ENCODE results near the gene PPP1R11. TPM values are rescaled to one million over a fixed set of nuclear protein-coding genes. Genes with fewer than 3 reads are reported as not detected.
A peak's percentile ranks its signal among the peaks of the same experiment; 100 is the strongest.
"Not testable (repeated sequence)": the region's sequence is repeated elsewhere in the genome, so short reads cannot be mapped to it uniquely, and the experiment has no call there.

Gene PPP1R11
- total and polyA plus RNA-seq, 2 donors = 13.5 to 78.7 TPM

GRCh38 chr6:30113003-30113759 is 46.2 kb downstream of the PPP1R11 start, which contains the start of gene TRIM31:
TSS of gene TRIM31 (minus strand) at chr6:30113090. CDS start at chr6:30112805, 285 bp downstream.
- H3K27ac ChIP-seq (ENCODE audit: low read depth) = peak within 1 kb of the TSS; percentile 73
- peak within 1 kb of the TSS; percentile 37 for H3K4me3 ChIP-seq (ENCODE audit: low read depth, low read length)
- no peaks in the 10 kb centered on the region for H3K36me3 ChIP-seq (ENCODE audit: insufficient read depth)
- WGBS = 77% methylated on average over 3 of the region's 3 CpGs
- no peak for DNase-seq (ENCODE audit: extremely low spot score)
- no peaks in the 10 kb centered on the region for H3K4me1 ChIP-seq (ENCODE audit: insufficient read depth)

- DNase-seq (ENCODE audit: extremely low spot score) = no peak
- Histone ChIP-seq H3K4me1 (ENCODE audit: insufficient read depth) (no peaks in the 10 kb centered on the region), H3K4me3 (ENCODE audit: low read depth, low read length) (no peak overlapping the region), H3K36me3 (ENCODE audit: insufficient read depth) (no peaks in the 10 kb centered on the region), H3K27ac (ENCODE audit: low read depth) (peak overlapping the region; percentile 73)
- WGBS = 40% methylated on average over 1 of the region's 1 CpG
These were observed 46.8 kb downstream of the PPP1R11 start for GRCh38 chr6:30113841-30114240.

GRCh38 chr6:30116724-30117123 is 49.7 kb downstream of the PPP1R11 start:
- H3K4me3 ChIP-seq (ENCODE audit: low read depth, low read length) = no peak overlapping the region
- WGBS = 77% methylated on average over 6 of the region's 6 CpGs
- no peaks in the 10 kb centered on the region for H3K4me1 ChIP-seq (ENCODE audit: insufficient read depth)
- no peak overlapping the region for H3K27ac ChIP-seq (ENCODE audit: low read depth)
- DNase-seq (ENCODE audit: extremely low spot score) = no peak
- no peaks in the 10 kb centered on the region for H3K36me3 ChIP-seq (ENCODE audit: insufficient read depth)

GRCh38 chr6:30118691-30119090 is 51.7 kb downstream of the PPP1R11 start:
- not testable (repeated sequence) for H3K4me1 ChIP-seq (ENCODE audit: insufficient read depth); DNase-seq (ENCODE audit: extremely low spot score); H3K36me3 ChIP-seq (ENCODE audit: insufficient read depth); H3K4me3 ChIP-seq (ENCODE audit: low read depth, low read length); H3K27ac ChIP-seq (ENCODE audit: low read depth)
- 90% methylated on average over 5 of the region's 5 CpGs for WGBS

Small RNAs within 50 kb of the gene (small RNA-seq; reads per million reads assigned to genes)
- not detected for gene RF02218
- gene RF02219 = not detected
- not detected for gene RF02220

Other genes with a start within 250 kb of the PPP1R11 start
- not detected for gene HLA-G, start 239.4 kb upstream of the PPP1R11 start, total RNA-seq
- gene HLA-G, start 239.4 kb upstream of the PPP1R11 start, polyA plus RNA-seq = not detected
- 85.1 TPM for gene HLA-A, start 124.7 kb upstream of the PPP1R11 start, total RNA-seq
- gene HLA-A, start 124.7 kb upstream of the PPP1R11 start, polyA plus RNA-seq = 962 TPM
- gene POLR1H, start 5.9 kb upstream of the PPP1R11 start, total RNA-seq = 19.8 TPM
- 36.7 TPM for gene POLR1H, start 5.9 kb upstream of the PPP1R11 start, polyA plus RNA-seq
- gene RNF39, start 8.6 kb downstream of the PPP1R11 start, total RNA-seq = 0.11 TPM
- 0.73 TPM for gene RNF39, start 8.6 kb downstream of the PPP1R11 start, polyA plus RNA-seq
- gene TRIM31, start 45.9 kb downstream of the PPP1R11 start, total RNA-seq = 1.3 TPM
- gene TRIM31, start 45.9 kb downstream of the PPP1R11 start, polyA plus RNA-seq = 9.6 TPM
- gene TRIM40, start 68.9 kb downstream of the PPP1R11 start, total RNA-seq = not detected
- not detected for gene TRIM40, start 68.9 kb downstream of the PPP1R11 start, polyA plus RNA-seq
- gene TRIM10, start 94.0 kb downstream of the PPP1R11 start, total RNA-seq = 0.42 TPM
- gene TRIM10, start 94.0 kb downstream of the PPP1R11 start, polyA plus RNA-seq = not detected
- gene TRIM15, start 96.3 kb downstream of the PPP1R11 start, total RNA-seq = not detected
- not detected for gene TRIM15, start 96.3 kb downstream of the PPP1R11 start, polyA plus RNA-seq
- 13.6 TPM for gene TRIM26, start 146.2 kb downstream of the PPP1R11 start, total RNA-seq
- 35.8 TPM for gene TRIM26, start 146.2 kb downstream of the PPP1R11 start, polyA plus RNA-seq

All from urinary bladder (tissue), 4 donors.